HFF-Myc (cell line): ENCODE data around the gene NUP43.
A peak's percentile ranks its signal among the peaks of the same experiment; 100 is the strongest.

ENCODE experiments used
- DNase-seq: peaks from one replicate; pipeline ENCODE4 v3.0.0-alpha.2; 2011; ENCODE audit warnings: low read depth; ENCODE audit errors: extremely low read depth
- H3K4me3 ChIP-seq: replicated peaks from 2 replicates; pipeline ENCODE4 v1.5.1; 2011; ENCODE audit warnings: low read depth, mild to moderate bottlenecking, control low read depth, low read length
- TF ChIP-seq, protein P1 (sequence below): IDR thresholded peaks from 2 replicates; pipeline ENCODE4 v1.5.1; 2012; ENCODE audit warnings: mild to moderate bottlenecking, low read depth, low read length, control low read depth; ENCODE audit errors: missing control alignments

Gene NUP43, protein sequence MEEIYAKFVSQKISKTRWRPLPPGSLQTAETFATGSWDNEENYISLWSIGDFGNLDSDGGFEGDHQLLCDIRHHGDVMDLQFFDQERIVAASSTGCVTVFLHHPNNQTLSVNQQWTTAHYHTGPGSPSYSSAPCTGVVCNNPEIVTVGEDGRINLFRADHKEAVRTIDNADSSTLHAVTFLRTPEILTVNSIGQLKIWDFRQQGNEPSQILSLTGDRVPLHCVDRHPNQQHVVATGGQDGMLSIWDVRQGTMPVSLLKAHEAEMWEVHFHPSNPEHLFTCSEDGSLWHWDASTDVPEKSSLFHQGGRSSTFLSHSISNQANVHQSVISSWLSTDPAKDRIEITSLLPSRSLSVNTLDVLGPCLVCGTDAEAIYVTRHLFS

DNA sequence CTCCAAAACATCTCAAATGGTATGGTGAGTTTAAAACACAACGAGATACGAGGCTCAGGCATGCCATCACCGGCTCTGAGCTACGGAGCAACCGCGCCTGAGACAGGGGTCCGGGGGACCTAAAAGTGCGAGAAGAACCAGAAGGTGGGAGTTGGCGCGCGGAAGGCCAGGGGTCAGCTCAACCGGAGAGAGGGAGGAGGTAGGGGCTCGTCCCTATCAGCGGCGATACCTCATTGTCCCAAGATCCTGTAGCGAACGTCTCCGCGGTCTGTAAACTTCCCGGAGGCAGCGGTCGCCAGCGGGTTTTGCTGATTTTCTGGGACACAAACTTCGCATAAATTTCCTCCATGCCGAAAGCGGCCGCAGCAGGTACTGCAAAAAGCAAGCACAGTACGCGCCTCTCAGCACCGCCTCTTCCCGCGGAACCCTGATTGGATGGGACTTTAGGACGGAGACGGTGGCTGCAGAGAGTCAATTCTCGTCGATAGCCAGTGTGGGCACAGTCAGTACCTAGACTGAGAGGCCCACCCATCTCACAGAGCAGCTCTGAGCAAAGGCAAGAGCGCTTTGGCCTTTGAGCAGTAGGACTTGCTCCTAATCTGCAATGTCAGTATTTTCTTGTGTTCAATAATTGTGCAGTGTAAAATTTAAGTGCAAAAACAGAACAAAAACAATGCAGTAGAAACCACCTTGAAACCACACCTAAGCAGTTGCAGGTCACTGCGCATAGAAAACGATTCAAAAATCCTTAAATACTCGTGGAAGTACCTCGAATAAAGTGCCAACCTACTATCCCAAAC is at the start of gene NUP43:
TSS of gene NUP43 (minus strand) at position 383 of the 800 bp plus-strand sequence. CDS start at position 349, 34 bp downstream.
- H3K4me3 ChIP-seq: peak within 1 kb of the TSS; percentile 90
- TF ChIP-seq, protein P1, sequence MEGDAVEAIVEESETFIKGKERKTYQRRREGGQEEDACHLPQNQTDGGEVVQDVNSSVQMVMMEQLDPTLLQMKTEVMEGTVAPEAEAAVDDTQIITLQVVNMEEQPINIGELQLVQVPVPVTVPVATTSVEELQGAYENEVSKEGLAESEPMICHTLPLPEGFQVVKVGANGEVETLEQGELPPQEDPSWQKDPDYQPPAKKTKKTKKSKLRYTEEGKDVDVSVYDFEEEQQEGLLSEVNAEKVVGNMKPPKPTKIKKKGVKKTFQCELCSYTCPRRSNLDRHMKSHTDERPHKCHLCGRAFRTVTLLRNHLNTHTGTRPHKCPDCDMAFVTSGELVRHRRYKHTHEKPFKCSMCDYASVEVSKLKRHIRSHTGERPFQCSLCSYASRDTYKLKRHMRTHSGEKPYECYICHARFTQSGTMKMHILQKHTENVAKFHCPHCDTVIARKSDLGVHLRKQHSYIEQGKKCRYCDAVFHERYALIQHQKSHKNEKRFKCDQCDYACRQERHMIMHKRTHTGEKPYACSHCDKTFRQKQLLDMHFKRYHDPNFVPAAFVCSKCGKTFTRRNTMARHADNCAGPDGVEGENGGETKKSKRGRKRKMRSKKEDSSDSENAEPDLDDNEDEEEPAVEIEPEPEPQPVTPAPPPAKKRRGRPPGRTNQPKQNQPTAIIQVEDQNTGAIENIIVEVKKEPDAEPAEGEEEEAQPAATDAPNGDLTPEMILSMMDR: peak; percentile 29
- DNase-seq: peak; percentile 95

DNA sequence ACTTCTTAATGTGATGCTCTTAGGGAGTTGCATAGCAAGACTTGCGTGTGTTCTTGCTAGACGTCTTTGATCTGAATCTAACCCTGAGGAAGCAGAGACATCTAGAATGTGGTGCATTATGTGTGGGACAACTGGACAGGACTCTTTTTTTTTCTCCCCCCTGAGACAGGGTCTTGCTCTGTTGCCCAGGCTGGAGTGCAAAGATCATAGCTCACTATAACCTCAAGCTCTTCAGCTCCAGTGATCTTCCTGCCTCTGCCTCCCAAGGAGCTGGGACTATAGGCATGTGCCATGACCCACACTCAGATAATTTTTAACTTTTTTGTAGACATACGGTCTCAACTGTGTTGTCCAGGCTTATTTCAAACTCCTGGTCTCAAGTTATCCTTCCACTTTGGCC is 37.2 kb upstream of the NUP43 start:
- TF ChIP-seq, protein P1: no peak
- H3K4me3 ChIP-seq: no peak overlapping the region
- no peak for DNase-seq

DNA sequence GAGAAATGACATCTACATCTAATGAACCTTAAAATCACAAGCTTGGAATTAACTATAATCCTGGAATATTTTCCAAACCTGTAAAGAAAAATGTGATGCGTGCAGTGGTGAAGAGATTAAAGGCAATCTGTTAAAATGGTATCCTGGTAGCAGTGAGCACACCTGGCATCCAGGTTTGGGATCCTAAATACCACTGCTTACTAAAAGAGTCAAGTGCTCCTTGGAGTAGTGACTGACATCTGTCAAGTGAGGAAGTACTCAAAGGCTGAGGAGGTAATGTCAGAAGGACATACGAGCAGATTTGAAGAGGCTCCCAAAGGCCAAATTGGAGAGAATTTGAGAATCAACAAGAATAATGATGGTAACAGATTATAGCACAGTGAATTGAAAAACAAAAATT is 36.0 kb upstream of the NUP43 start:
- TF ChIP-seq, protein P1: no peak
- no peak for DNase-seq
- no peak overlapping the region for H3K4me3 ChIP-seq

DNA sequence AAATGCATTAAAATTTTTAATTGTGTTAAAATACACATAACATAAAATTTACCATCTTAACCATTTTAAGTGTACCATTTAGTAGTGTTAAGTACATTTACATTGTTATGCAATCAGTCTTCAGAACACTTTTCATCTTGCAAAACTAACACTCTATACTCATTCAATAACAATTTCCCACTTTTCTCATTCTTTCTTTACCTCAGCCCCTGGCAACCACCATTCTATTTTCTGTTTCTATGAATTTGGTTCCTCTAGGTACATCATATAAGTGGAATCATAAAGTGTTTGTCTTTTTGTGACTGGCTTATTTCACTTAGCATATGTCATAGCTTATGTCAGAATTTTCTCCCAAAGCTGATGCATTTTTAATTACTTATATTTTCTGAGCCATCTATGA is 35.4 kb upstream of the NUP43 start:
- TF ChIP-seq, protein P1: no peak
- DNase-seq: no peak
- no peak overlapping the region for H3K4me3 ChIP-seq

DNA sequence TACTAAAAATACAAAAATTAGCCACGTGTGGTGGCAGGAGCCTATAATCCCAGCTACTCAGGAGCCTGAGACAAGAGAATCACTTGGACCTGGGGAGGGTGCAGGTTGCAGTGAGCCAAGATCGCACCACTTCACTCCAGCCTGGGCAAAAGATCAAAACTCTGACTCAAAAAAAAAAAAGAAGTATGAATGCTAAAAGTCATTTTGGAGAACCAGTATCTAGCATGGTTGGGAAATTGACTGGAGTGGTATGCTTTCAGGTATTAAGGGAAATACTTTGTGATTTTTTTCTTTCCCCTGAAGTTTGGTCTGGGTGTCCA is 33.3 kb upstream of the NUP43 start:
- DNase-seq: no peak
- TF ChIP-seq, protein P1: no peak
- H3K4me3 ChIP-seq: no peak overlapping the region

DNA sequence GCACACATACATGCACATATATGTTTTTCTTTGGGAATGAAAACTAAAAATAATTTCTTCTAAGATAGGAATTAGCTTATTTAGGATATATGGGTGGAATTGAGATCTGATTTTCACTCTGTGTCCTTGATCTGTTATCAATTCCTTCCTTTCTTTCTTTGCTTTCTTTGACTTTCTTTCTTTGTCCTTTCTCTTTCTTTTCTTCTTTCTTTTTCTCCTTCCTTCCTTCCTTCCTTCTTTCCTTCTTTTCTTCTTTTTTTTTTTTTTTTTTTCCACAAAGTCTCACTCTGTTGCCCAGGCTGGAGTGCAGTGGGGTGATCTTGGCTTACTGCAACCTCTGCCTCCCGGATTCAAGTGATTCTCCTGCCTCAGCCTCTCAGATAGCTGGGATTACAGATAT is 31.3 kb upstream of the NUP43 start:
- TF ChIP-seq, protein P1: no peak
- DNase-seq: no peak
- H3K4me3 ChIP-seq: no peak overlapping the region
